ENCODE results near the gene AASDHPPT. TPM values are rescaled to one million over a fixed set of nuclear protein-coding genes. Genes with fewer than 3 reads are reported as not detected.

AASDHPPT gene, protein sequence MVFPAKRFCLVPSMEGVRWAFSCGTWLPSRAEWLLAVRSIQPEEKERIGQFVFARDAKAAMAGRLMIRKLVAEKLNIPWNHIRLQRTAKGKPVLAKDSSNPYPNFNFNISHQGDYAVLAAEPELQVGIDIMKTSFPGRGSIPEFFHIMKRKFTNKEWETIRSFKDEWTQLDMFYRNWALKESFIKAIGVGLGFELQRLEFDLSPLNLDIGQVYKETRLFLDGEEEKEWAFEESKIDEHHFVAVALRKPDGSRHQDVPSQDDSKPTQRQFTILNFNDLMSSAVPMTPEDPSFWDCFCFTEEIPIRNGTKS
- 59.6 to 64.7 TPM (median 62.1 TPM) in 3 replicates for total RNA-seq

GRCh38 chr11:106077609-106078455 lies at the start of gene AASDHPPT:
TSS of gene AASDHPPT (plus strand) at chr11:106077662. CDS start at chr11:106077711, 49 bp downstream.
- Mint-ChIP-seq H3K4me3 (peak within 1 kb of the TSS; percentile 96), H3K9me3 (no peaks in the 10 kb centered on the region), H3K27me3 (ENCODE audit: low read depth) (no peaks in the 10 kb centered on the region), H3K27ac (peak within 1 kb of the TSS; percentile 99), H3K4me1 (peaks cover 46% of the 10 kb centered on the region), H3K36me3 (peaks cover 14% of the 10 kb centered on the region)
- DNase-seq (ENCODE audit: low spot score in 2 of 2, unreplicated experiment in 2 of 2) = peak in 1 of 2 experiments; percentile 25
- TF ChIP-seq, protein P1, sequence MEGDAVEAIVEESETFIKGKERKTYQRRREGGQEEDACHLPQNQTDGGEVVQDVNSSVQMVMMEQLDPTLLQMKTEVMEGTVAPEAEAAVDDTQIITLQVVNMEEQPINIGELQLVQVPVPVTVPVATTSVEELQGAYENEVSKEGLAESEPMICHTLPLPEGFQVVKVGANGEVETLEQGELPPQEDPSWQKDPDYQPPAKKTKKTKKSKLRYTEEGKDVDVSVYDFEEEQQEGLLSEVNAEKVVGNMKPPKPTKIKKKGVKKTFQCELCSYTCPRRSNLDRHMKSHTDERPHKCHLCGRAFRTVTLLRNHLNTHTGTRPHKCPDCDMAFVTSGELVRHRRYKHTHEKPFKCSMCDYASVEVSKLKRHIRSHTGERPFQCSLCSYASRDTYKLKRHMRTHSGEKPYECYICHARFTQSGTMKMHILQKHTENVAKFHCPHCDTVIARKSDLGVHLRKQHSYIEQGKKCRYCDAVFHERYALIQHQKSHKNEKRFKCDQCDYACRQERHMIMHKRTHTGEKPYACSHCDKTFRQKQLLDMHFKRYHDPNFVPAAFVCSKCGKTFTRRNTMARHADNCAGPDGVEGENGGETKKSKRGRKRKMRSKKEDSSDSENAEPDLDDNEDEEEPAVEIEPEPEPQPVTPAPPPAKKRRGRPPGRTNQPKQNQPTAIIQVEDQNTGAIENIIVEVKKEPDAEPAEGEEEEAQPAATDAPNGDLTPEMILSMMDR (IDR thresholded peaks at IDR 0.05; ENCODE audit: unreplicated experiment) = no peak

DNA sequence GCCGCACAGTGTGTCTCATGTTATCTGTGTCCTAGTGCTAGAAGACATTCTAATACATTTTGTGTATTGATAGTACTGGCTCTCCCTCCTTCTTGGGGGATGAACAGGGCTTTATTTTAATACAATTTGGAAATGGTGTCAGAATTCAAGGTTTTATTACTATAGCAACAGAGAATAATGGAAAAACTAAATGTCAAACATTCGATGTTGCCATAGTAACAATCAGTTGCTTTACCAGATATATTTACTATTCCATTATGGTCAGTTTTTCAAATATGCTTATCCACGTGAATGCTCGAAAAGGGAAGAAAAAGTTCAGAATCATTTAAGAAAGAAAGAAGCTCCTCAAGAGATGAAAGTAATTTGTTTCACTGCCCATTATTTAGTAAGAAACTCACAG lies 46.9 kb upstream of the AASDHPPT start:
- H3K4me3 Mint-ChIP-seq = no peak overlapping the region
- TF ChIP-seq, protein P1 (IDR thresholded peaks at IDR 0.05; ENCODE audit: unreplicated experiment) = no peak
- H3K27me3 Mint-ChIP-seq (ENCODE audit: low read depth) = peaks cover 2% of the 10 kb centered on the region
- no peaks in the 10 kb centered on the region for H3K4me1 Mint-ChIP-seq
- DNase-seq (ENCODE audit: low spot score in 2 of 2, unreplicated experiment in 2 of 2) = no peak
- H3K27ac Mint-ChIP-seq = no peak overlapping the region
- no peaks in the 10 kb centered on the region for H3K36me3 Mint-ChIP-seq
- H3K9me3 Mint-ChIP-seq = peaks cover 21% of the 10 kb centered on the region

GRCh38 chr11:106031202-106031810 lies 46.2 kb upstream of the AASDHPPT start:
- H3K36me3 Mint-ChIP-seq = no peaks in the 10 kb centered on the region
- TF ChIP-seq, protein P1 (IDR thresholded peaks at IDR 0.05; ENCODE audit: unreplicated experiment) = no peak
- H3K4me3 Mint-ChIP-seq = no peak overlapping the region
- peaks cover 17% of the 10 kb centered on the region for H3K9me3 Mint-ChIP-seq
- H3K27me3 Mint-ChIP-seq (ENCODE audit: low read depth) = peaks cover 2% of the 10 kb centered on the region
- no peaks in the 10 kb centered on the region for H3K4me1 Mint-ChIP-seq
- H3K27ac Mint-ChIP-seq = no peak overlapping the region
- DNase-seq (ENCODE audit: low spot score in 2 of 2, unreplicated experiment in 2 of 2) = no peak

DNA sequence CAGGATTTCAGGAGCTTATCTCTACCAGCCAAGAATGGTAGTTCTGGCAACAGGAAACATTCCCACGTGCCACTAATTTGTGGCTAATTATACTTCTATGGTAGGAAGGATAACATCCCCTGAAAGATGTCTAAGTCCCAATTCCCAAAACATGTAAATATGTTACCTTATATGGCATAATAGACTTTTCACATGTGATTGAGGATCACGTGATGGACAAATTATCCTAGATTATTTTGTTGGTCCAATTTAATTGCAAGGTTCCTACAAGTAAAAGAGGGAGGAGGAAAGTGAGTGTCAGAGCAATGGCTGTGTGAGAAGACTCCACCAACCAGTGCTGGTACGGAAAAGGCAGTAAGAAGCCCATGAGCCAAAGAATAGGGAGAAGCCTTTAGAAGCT lies 45.5 kb upstream of the AASDHPPT start:
- peaks cover 14% of the 10 kb centered on the region for H3K9me3 Mint-ChIP-seq
- no peak for DNase-seq (ENCODE audit: low spot score in 2 of 2, unreplicated experiment in 2 of 2)
- no peaks in the 10 kb centered on the region for H3K4me1 Mint-ChIP-seq
- no peaks in the 10 kb centered on the region for H3K36me3 Mint-ChIP-seq
- H3K27ac Mint-ChIP-seq = no peak overlapping the region
- TF ChIP-seq, protein P1 (IDR thresholded peaks at IDR 0.05; ENCODE audit: unreplicated experiment) = no peak
- H3K4me3 Mint-ChIP-seq = no peak overlapping the region
- H3K27me3 Mint-ChIP-seq (ENCODE audit: low read depth) = peaks cover 2% of the 10 kb centered on the region

DNA sequence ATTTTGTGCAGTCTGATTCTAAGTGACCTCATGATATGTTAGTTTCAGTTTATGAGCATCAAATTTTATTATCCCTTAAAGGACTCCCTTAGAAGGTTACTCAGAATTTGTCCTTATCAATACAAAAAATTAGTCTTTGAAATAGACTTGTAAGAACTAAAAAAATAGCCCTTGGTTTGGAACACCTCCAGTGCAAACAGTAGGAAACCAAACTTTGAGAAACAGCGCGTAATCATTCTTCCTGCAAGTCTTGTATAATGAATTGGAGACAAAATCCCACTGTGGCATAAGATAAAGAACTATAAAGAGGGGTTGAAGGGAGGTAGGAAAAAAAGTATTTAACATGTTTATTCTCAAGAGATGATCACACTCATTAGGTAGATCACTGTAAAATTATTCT lies 44.6 kb upstream of the AASDHPPT start:
- no peaks in the 10 kb centered on the region for H3K4me1 Mint-ChIP-seq
- no peak overlapping the region for H3K27ac Mint-ChIP-seq
- no peaks in the 10 kb centered on the region for H3K36me3 Mint-ChIP-seq
- peaks cover 2% of the 10 kb centered on the region for H3K27me3 Mint-ChIP-seq (ENCODE audit: low read depth)
- H3K9me3 Mint-ChIP-seq = peaks cover 6% of the 10 kb centered on the region
- DNase-seq (ENCODE audit: low spot score in 2 of 2, unreplicated experiment in 2 of 2) = no peak
- TF ChIP-seq, protein P1 (IDR thresholded peaks at IDR 0.05; ENCODE audit: unreplicated experiment) = no peak
- no peak overlapping the region for H3K4me3 Mint-ChIP-seq
